Neural progenitor cell (in vitro differentiated cells): Measurements from ENCODE around the gene ACAN. TPM values are rescaled to one million over a fixed set of nuclear protein-coding genes. Genes with fewer than 3 reads are reported as not detected.

ENCODE experiments used
- DNase-seq: peaks from one replicate; pipeline ENCODE4 v3.0.0-alpha.2; 2016; ENCODE audit warnings: low spot score
- H2AFZ ChIP-seq: fragments of 200-600 bp; sonication (generic); replicated peaks from 2 replicates; pipeline ENCODE4 v1.6.1; 2016; ENCODE audit warnings: antibody characterized with exemption
- H3F3A ChIP-seq: fragments of 200-600 bp; sonication (generic); 2 replicates; pipeline ENCODE4 v1.6.1; 2016; ENCODE audit warnings: antibody characterized with exemption, low read depth
- H3K27ac ChIP-seq: fragments of 200-600 bp; sonication (generic); 2 replicates; pipeline ENCODE4 v1.5.1; 2016; ENCODE audit warnings: mild to moderate bottlenecking
- H3K27me3 ChIP-seq: fragments of 200-600 bp; sonication (generic); 2 replicates; pipeline ENCODE4 v1.6.1; 2016; ENCODE audit warnings: mild to moderate bottlenecking, moderate library complexity
- H3K36me3 ChIP-seq: fragments of 200-600 bp; sonication (generic); 2 replicates; pipeline ENCODE4 v1.5.1; 2016
- H3K4me1 ChIP-seq: fragments of 200-600 bp; sonication (generic); 2 replicates; pipeline ENCODE4 v1.6.1; 2016; ENCODE audit warnings: mixed run types
- H3K4me2 ChIP-seq: fragments of 200-600 bp; sonication (generic); 2 replicates; pipeline ENCODE4 v1.6.1; 2016
- H3K4me3 ChIP-seq: fragments of 200-600 bp; sonication (generic); 2 replicates; pipeline ENCODE4 v1.5.1; 2016
- H3K79me2 ChIP-seq: fragments of 200-600 bp; sonication (generic); 2 replicates; pipeline ENCODE4 v1.6.1; 2016; ENCODE audit warnings: low read depth
- H3K9ac ChIP-seq: fragments of 200-600 bp; sonication (generic); 2 replicates; pipeline ENCODE4 v1.6.1; 2016
- H3K9me3 ChIP-seq: fragments of 200-600 bp; sonication (generic); 2 replicates; pipeline ENCODE4 v1.5.1; 2016; ENCODE audit warnings: low read depth
- H4K20me1 ChIP-seq: fragments of 200-600 bp; sonication (generic); 2 replicates; pipeline ENCODE4 v1.6.1; 2016; ENCODE audit warnings: low read depth
- H3K27ac Mint-ChIP-seq: 3 replicates; pipeline ENCODE4 v1.8.0; 2021; ENCODE audit warnings: mixed read lengths
- H3K27me3 Mint-ChIP-seq: 2 replicates; pipeline ENCODE4 v1.8.0; 2022; ENCODE audit warnings: low read depth, mild to moderate bottlenecking, inconsistent platforms, moderate library complexity, mixed read lengths; ENCODE audit not compliant: insufficient read depth
- H3K36me3 Mint-ChIP-seq: 3 replicates; pipeline ENCODE4 v1.8.0; 2021; ENCODE audit warnings: mixed read lengths
- H3K4me1 Mint-ChIP-seq: 3 replicates; pipeline ENCODE4 v1.8.0; 2021; ENCODE audit warnings: mixed read lengths
- H3K4me3 Mint-ChIP-seq: 3 replicates; pipeline ENCODE4 v1.8.0; 2021; ENCODE audit warnings: mild to moderate bottlenecking, moderate library complexity, mixed read lengths
- H3K9me3 Mint-ChIP-seq: 3 replicates; pipeline ENCODE4 v1.8.0; 2020; ENCODE audit warnings: mixed read lengths
- EZH2 ChIP-seq: fragments of 200-600 bp; sonication (generic); IDR thresholded peaks from 2 replicates; pipeline ENCODE4 v1.6.1; 2017; ENCODE audit warnings: antibody characterized with exemption, mild to moderate bottlenecking, moderate library complexity
- EZH2phosphoT487 ChIP-seq: fragments of 200-600 bp; sonication (generic); IDR thresholded peaks from 2 replicates; pipeline ENCODE4 v1.6.1; 2017; ENCODE audit warnings: antibody characterized with exemption
- total RNA-seq: library from RNA; depleted of rRNA; stranded (reverse); fragments of >200 nt; gene quantifications from 2 replicates; pipeline ENCODE4 v1.2.3, GENCODE V29; 2015; ENCODE audit warnings: low replicate concordance
- TF ChIP-seq, protein P1 (sequence below): fragments of 200-600 bp; sonication (generic); IDR thresholded peaks from 2 replicates; pipeline ENCODE4 v1.5.1; 2017; ENCODE audit warnings: antibody characterized with exemption, mild to moderate bottlenecking

Gene ACAN
- total RNA-seq, 1 donor from 2014 or later = 0.06 TPM

DNA sequence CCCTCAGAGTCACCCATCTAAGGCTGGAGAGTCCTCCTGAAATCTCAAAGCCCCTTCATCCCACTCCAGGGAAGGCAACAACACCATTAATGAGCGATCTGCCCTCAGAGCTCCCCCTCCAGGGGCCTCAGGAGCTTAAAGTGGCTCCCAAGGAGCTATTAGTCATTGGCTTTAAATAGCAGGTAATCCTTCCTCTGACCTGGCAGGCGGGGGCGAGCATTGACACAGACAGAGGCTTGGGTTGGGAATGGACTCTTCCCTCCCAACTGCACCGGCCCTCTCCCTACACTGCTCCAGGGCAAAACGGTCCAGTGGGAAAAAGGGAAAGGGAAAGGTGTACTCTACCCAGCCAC is 108.5 kb downstream of the ACAN start:
- peak overlapping the region; percentile 82 for H3K4me2 ChIP-seq
- H3K36me3 ChIP-seq = no peaks in the 10 kb centered on the region
- H4K20me1 ChIP-seq = peaks cover 19% of the 10 kb centered on the region
- peak overlapping the region; percentile 68 for H3K4me3 ChIP-seq
- Mint-ChIP-seq H3K36me3 (peaks cover 17% of the 10 kb centered on the region), H3K4me3 (peak overlapping the region; percentile 90), H3K27me3 (no peaks in the 10 kb centered on the region), H3K4me1 (peaks cover 35% of the 10 kb centered on the region), H3K27ac (no peak overlapping the region), H3K9me3 (no peaks in the 10 kb centered on the region)
- peaks cover 31% of the 10 kb centered on the region for H3F3A ChIP-seq
- H3K9me3 ChIP-seq = no peaks in the 10 kb centered on the region
- no peak overlapping the region for H3K27ac ChIP-seq
- DNase-seq = peak; percentile 68
- TF ChIP-seq EZH2 (no peak), EZH2phosphoT487 (no peak)
- TF ChIP-seq, protein P1, sequence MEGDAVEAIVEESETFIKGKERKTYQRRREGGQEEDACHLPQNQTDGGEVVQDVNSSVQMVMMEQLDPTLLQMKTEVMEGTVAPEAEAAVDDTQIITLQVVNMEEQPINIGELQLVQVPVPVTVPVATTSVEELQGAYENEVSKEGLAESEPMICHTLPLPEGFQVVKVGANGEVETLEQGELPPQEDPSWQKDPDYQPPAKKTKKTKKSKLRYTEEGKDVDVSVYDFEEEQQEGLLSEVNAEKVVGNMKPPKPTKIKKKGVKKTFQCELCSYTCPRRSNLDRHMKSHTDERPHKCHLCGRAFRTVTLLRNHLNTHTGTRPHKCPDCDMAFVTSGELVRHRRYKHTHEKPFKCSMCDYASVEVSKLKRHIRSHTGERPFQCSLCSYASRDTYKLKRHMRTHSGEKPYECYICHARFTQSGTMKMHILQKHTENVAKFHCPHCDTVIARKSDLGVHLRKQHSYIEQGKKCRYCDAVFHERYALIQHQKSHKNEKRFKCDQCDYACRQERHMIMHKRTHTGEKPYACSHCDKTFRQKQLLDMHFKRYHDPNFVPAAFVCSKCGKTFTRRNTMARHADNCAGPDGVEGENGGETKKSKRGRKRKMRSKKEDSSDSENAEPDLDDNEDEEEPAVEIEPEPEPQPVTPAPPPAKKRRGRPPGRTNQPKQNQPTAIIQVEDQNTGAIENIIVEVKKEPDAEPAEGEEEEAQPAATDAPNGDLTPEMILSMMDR = no peak
- H3K27me3 ChIP-seq = no peaks in the 10 kb centered on the region
- no peak overlapping the region for H2AFZ ChIP-seq
- no peak overlapping the region for H3K9ac ChIP-seq
- peaks cover 33% of the 10 kb centered on the region for H3K79me2 ChIP-seq
- H3K4me1 ChIP-seq = peaks cover 18% of the 10 kb centered on the region

DNA sequence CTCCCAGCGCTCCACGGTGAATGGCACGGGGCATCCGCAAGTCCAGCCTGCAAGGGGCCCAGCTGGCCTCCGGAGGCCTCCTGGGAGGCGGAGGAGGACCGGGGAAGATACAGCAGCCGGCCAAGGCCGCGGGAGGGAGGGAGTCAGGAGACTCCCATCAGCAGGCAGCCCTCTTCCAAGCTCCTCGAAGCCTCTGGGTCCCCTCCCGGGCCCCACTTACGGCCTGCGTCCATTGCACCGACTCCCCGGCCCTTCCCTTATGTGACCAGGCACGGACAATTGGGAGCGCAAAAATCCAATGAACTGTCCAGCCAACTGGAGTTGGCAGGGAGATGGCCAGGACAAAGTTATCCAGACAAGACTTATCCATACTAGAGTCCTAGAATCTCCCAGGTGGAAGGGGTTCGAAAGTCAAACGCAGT is 109.3 kb downstream of the ACAN start:
- Mint-ChIP-seq H3K36me3 (peaks cover 12% of the 10 kb centered on the region), H3K27ac (no peak overlapping the region), H3K27me3 (no peaks in the 10 kb centered on the region), H3K4me1 (peaks cover 35% of the 10 kb centered on the region), H3K4me3 (peak overlapping the region; percentile 90), H3K9me3 (no peaks in the 10 kb centered on the region)
- peaks cover 31% of the 10 kb centered on the region for H3F3A ChIP-seq
- no peaks in the 10 kb centered on the region for H3K27me3 ChIP-seq
- H3K79me2 ChIP-seq = peaks cover 33% of the 10 kb centered on the region
- no peaks in the 10 kb centered on the region for H3K36me3 ChIP-seq
- H3K4me1 ChIP-seq = peaks cover 18% of the 10 kb centered on the region
- H3K4me2 ChIP-seq = peak overlapping the region; percentile 82
- H4K20me1 ChIP-seq = peaks cover 19% of the 10 kb centered on the region
- no peaks in the 10 kb centered on the region for H3K9me3 ChIP-seq
- peak overlapping the region; percentile 83 for H2AFZ ChIP-seq
- H3K27ac ChIP-seq = no peak overlapping the region
- peak overlapping the region; percentile 21 for H3K9ac ChIP-seq
- peak overlapping the region; percentile 68 for H3K4me3 ChIP-seq
- peak; percentile 53 for DNase-seq
- no peak for TF ChIP-seq EZH2phosphoT487
- TF ChIP-seq, protein P1 = no peak
- peak; percentile 36 for TF ChIP-seq EZH2

DNA sequence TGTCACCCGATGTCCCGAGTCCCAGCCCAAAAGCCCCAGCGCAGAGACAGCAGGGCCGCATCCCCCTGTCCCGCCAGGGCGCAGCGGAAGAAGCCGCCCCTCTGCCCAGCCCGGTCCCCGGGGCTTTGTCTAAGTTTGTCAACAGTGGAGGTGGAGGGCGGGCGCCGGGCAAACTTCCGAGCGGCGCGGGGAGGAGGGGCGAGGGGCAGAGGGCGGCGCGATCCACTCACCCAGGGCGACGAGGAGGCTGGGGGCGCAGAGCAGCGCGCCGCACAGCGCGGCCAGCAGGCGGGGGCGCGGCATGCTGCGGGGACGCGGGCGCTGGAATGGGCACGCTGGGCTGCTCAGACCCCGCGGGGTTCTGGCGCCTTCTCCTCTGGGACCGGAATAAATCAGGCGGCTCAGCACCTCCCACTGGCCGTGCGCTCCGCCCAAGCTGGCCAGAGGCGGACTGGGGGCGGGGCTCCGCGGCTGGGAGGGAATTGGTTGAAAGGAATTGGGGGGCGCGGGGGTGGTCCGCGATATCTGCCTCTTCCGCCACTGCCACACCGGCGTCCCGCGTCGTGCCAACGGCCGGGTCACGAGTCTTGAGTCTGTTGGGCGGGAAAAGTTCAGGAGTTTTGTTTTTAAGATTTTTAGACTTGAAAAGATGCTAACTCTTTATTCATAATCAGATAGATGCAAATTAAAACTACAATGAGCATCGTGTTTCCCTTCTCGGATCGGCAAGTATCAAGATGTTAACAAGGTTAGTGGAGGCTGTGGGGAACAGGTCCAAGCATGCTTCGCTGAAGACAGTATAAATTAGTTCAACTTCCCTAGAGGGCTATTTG is 110.0 kb downstream of the ACAN start, which contains the start of gene MFGE8:
Gene MFGE8 (minus strand): TSS at position 363 of the 833 bp plus-strand sequence. CDS start 60 bp downstream, at position 303.
- H3K4me2 ChIP-seq = peak within 1 kb of the TSS; percentile 82
- peak; percentile 94 for DNase-seq
- H3K36me3 ChIP-seq = no peaks in the 10 kb centered on the region
- peak within 1 kb of the TSS; percentile 83 for H2AFZ ChIP-seq
- Mint-ChIP-seq H3K27ac (peak within 1 kb of the TSS; percentile 79), H3K27me3 (no peaks in the 10 kb centered on the region), H3K36me3 (peaks cover 8% of the 10 kb centered on the region), H3K4me3 (peak within 1 kb of the TSS; percentile 90), H3K9me3 (no peaks in the 10 kb centered on the region), H3K4me1 (peaks cover 35% of the 10 kb centered on the region)
- TF ChIP-seq EZH2phosphoT487 = no peak
- TF ChIP-seq EZH2 = peak; percentile 28
- TF ChIP-seq, protein P1 = peak; percentile 27
- peak within 1 kb of the TSS; percentile 21 for H3K9ac ChIP-seq
- peaks cover 31% of the 10 kb centered on the region for H3F3A ChIP-seq
- H3K9me3 ChIP-seq = no peaks in the 10 kb centered on the region
- H3K27me3 ChIP-seq = no peaks in the 10 kb centered on the region
- peaks cover 19% of the 10 kb centered on the region for H4K20me1 ChIP-seq
- peaks cover 33% of the 10 kb centered on the region for H3K79me2 ChIP-seq
- peak within 1 kb of the TSS; percentile 68 for H3K4me3 ChIP-seq
- H3K27ac ChIP-seq = peak within 1 kb of the TSS; percentile 4
- H3K4me1 ChIP-seq = peaks cover 18% of the 10 kb centered on the region
